ENCODE measurements around the gene ZNF516.

The ZNF516 gene

DNA sequence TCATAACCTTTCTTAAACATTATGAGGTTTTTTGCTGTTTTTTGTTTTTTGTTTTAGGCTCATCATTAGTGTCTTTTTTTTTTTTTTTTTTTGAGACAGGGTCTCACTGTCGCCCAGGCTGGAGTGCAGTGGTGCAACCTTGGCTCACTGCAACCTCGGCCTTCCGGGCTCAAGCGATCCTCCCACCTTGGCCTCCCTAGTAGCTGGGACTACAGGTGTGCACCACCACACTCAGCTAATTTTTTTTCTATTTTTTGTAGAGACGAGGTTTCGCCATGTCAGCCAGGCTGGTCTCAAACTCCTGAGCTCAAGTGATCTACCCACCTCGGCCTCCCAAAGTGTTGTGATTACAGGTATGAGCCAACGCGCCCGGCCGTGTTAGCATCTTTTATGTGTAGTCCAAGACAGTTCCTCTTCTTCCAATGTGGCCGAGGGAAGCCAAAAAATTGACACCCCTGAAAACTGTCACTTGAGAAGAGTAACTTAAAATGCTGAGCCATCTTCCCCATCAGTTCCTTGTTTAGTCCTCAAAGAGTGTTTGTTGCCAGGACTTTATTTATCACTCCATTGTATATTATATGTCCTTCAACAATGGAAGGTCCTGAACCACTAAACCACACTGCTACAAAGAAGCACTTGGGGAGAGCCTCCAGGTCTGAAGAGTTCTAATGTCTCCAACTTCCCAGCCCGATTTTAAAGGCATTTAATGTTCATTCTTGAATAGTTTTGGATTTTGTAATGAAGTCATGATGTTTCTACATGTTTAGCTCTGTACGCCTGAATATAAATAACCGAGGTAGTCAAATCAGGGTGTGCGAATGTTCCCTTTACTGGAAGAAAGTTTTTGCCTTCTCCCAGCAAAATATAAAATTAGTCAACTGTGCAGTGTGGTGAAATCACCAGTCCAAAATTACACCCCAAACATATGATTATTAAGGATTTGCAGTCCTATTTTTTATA, 26.4 kb downstream of the ZNF516 start:
- no peak for DNase-seq

DNA sequence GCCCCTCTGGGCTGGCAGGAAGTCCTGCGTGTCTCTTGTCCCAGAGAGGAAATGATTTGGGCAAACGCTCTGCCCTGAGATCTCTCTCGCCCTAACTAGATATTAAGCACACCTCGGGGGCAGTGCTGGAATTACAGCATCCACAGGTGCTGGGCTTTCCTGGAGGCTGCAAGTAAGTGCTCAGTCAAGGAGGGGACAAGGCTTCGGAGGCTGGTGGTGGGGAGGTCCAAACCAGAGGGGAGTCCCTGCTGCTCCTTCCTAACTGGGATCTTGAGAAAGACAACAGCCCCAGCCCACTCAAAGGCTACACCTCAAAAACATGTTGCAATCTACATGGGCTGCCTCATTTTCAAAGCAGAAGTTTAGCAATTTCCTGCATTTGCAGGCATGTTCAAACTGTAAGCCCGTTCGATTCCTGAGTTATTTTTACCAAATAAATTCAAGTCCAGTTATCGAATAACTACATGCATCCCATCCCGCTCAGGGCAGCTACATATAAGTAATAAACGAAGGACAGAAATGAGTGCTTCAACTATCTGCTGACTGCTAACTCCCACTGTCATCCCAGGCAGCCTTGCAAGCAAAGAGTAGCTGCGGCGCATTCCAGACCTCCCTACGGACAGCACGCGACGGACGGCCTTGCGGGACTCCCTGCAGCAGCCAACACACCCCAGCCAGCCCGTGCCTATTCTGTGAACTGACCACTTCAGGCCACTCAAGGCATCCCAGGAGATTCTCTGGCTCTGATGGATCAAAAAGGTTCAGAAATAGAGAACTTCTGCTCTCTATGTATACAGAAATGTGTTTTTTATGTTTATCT, 27.5 kb downstream of the ZNF516 start:
- no peak for DNase-seq

DNA sequence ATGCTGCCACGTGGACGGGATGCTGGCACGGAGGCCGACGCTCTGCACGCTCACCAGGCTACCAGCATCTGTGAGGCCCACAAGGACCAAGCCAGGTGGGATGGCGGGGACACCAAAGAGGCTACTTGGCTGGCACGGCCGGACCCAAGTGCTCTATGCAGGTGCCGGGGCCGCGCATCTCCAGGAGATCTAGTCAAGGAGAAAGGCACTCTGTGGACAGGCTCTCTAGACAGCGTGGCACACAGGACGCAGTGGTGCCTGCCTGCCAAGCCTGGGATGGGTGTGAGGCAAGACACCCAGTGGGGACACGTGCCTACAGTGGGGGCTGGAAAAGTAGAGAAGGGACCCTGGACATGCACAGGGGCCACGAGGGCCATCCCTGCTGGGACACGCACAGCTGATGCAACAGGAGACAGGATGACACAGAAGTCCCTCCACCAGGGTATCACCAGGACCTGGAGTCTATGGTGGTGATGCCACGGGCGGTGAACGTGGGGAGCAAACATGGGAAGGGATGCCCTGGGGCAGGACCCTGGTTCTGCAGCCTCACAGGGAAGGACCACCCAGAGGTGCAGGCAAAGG, 28.5 kb downstream of the ZNF516 start:
- no peak for DNase-seq

DNA sequence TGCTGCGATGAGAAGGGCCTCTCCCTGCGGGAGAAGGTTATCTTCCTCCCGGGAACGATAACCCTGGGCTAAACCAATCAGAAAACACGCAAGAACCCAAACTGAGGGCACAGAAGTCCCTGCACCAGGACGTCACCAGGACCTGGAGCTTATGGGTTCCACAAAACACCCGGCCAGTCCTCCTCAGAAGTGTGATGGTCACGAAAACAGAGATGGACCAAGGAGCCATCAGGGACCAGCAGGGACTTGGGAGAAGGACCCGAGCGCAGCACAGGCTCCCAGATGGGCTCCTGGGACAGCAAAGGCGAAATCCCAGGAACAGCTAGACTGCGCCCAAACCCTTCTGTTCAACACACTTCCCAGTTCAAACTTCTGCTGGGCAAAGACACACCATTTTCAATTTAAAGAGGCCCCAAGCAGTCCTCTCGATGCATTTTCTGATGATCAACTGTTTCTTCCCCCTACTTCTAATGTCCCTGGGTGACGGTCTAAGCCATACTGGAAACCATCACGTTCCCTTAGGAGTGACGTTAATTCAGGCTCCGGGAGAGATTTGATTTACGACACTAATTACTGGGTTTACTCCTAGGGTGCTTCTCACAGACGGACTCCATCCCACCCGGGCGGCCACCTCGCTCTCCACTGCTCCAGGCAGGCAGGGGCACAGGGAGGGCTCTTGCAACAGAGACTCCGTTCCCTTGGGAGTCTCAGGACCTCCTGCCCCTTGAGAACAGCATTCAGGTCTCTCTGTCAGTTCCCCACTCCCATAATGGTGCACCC, 29.2 kb downstream of the ZNF516 start:
- peak; percentile 68 for DNase-seq

DNA sequence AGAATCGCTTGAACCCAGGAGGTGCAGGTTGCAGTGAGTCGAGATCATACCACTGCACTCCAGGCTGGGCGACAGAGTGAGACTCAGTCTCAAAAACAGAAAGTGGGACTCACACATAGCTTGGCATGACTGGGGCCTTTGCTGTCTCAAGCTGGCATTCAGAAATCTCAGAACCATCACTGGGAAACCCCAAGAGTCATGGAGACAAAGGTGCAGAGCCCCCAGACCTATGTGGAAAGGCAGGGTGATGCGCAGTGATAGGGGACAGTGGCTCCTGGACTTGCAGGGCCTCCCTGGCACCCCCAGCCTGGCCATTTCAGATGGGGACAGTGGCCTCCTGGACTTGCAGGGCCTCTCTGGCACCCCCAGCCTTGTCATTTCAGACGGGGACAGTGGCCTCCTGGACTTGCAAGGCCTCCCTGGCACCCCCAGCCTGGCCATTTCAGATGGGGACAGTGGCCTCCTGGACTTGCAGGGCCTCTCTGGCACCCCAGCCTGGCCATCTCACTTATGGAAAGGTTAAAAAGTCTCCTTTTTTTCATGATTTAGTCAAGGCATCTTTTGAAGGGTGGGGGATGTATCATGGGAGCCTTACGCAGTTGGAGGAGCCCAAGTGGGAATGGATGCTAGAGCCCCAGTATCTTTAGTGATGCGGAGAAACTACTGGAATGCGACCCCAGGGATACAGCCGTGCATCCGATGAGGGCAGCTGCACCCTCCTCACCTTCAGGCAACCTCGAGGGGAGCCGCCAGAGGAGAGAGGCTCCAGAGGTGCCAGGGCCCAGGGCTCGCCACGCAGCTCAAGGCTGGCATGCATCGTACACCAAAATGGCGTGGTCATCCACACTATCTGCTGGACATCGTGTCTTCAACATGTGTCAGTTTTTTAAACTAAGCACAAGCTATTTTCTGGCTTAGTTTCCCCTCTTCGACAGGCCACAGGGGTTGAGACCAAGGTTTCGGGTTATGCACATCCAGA, 30.5 kb downstream of the ZNF516 start:
- DNase-seq = no peak

DNA sequence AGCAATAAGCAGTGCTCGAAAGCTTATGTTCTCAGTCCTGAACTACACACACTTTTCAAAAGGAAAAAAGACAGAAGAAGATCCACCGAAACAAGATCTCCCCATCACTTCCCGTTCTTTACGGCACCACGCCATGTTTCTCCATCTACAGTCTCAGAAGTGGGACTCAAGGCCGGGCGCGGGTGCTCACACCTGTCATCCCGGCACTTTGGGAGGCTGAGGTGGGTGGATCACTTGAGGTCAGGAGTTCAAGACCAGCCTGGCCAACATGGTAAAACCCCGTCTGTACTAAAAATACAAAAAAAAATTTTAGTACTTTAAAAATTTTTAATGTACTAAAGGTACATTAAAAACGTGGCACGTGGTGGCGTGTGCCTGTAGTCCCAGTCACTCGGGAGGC, 31.2 kb downstream of the ZNF516 start:
- no peak for DNase-seq

DNA sequence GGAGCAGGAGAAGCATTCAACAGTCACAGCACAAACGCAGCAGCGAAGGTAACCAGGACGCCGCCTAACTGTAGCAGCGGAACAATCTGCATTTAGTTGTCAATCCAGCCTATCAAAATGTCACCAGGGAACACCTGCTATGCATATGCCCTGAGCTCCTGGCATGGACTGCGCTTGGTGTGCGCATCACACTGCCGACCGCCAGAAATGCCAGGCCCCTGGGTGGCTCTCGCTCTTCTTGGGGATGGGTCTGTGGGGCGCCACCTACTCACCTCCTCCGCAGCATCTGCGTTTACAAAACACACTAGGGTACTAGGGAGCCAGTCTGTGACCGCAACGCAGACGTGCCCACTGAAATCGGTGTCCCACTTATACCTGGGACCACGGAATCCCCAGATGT, 31.7 kb downstream of the ZNF516 start:
- DNase-seq = no peak

DNA sequence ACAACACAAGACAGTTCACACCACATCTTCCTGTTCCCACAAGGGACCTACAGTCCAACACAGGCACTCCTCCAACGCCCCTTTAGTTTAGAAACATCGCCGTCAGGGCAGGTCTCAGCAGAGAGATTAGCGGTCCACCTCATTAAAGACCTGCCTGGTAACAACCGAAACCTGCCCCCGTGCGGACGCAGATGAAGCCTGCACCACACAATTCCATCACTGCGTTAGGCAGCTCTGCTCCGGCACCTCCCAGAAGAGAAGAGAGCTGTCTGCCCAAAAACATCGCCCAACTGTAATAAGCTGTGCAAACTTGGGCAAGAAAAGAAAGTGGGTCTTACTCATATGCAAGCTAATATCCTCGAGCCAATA, 32.7 kb downstream of the ZNF516 start:
- DNase-seq = no peak

DNA sequence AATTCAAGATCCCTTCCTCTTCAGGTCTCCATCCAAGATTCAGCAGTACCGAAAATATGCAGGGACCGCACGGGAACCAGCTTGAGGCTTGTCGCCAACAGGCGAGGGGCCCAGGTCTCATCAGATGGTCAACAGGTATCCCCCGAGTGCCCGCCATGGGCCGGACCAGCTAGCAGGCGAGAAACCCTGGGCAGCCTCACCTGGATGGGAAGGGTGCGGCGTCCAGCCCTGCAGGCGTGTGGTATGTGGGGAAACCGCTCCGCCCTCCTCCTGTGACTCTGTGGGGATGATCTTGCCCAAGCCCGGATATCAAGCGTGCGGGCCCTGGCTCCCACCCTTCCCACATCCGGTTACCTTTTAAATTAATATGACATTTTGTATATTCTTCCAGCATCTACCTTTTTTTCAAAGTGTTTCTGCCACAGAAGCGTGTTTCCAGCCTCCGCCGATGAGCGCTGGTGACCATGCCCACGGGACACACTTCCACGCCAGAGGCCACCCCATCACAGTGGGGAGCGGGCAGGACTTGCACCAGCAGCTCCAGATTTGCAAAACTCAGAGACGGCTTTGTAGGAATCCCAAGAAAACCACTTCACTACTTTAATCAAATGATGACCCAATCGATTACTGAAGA, 33.2 kb downstream of the ZNF516 start:
- no peak for DNase-seq

DNA sequence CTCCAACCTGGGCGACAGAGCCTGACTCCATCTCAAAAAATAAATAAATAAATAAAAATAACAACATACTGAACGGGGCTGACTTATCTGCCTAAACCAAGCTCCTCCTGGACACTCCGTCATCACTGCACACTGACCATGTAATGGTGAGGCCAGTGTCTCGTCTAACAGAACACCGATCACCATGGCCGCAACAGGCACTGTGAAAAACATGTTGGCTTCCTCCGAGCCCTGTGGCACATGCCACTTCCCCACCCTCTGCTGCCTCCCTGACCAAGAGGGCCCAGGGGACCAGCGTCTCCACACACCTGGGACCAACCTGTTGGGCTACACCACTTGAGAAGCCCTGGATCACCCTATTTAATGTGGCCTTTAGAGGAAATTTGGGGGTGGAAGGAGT, 33.9 kb downstream of the ZNF516 start:
- DNase-seq = no peak

DNA sequence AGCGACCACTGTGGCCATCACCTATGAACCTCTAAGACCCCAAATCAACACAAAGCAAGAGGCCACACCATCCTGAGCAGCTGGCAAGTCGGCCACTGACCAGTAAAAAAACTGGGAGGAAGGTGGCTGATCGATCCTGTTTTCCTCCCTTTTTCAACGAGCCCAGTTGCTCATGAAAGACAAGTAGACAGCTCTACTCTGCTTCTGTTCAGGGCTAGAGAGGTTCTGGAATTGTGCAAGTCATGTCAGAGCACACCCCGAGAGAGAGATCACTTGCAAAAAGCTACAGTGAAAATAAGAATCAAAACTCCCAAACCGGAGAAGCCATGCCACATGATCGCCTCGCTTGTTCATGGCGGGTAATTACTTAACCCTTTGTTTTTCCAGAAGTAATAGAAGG, 34.6 kb downstream of the ZNF516 start:
- DNase-seq = no peak

DNA sequence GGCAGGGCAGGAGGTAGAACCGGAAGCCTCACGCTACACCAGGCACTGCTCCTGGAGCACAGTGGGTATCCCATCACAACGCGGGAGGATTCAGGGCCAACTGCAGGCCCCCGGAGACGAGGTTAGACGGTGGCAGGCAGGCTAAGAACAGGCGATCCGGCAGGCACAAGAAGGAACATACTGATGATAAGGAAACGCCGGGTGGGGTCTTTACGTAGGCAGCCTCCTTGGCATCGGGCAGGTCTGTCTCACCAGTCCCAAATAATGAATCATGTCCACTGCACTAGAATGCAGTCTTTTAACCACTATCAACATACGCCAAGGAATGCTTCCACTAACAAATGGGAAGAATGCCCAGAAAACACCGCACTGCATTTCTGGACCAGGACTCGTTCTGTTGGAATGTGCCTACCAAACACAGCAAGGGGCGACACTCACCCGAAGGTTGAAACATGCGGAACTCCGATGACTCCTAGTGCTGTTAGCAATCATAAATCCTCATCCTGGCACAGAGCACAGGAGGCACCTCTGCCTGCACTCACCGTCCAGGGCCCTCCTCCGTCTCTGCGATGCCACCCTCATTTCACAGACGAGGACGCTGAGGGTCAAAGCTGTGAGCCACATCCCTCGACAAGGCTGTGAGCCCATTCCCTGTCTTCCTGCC, 35.2 kb downstream of the ZNF516 start:
- no peak for DNase-seq

DNA sequence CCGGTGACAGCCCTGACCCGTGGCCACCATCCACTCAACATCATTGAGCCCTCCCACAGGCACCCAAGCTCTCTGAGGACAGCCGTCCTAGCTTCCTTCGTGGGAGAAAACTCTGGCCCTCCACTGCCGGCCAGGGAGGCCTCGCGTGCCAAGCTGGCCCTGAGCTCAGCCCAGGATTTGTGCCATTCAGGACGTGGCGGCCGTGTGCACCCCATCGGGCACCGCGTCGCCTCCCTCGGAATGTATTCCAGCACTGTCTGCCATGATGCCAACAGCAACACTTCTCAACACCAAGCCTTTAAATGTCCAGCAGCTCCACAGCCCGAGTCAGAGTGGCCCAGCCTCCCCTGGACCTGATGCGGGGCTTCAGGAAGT, 35.7 kb downstream of the ZNF516 start:
- DNase-seq = no peak

DNA sequence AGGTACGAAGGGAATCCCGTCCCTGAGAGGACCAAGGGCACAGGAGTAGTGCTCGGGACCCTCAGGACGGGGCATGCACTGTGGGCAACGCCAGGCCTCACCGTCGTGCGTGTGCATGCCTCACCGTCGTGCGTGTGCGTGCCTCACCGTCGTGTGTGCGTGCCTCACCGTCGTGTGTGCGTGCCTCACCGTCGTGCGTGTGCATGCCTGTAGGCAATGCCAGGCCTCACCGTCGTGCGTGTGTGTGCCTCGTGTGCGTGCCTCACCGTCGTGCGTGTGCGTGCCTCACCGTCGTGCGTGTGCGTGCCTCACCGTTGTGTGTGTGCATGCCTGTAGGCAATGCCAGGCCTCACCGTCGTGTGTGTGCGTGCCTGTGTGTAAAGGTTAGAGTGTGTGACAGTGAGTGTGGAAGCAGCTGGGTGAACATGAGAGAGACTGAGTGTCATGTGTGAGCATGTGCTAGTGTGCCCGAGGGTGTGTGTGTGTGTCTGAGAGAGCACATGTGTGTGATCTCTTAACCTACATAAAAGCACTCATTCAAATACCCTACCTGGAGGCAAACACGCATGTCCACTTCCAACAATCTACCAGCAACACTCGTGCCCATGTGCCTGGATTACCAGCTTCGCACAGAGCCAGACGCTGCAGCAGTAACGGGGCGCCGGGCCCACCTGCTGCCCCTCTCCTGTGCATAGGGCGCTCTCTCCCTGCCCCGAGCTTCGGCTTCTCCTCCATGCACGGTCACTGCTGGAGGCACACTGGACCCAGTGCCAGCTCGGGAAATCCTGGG, 36.3 kb downstream of the ZNF516 start:
- DNase-seq = no peak

DNA sequence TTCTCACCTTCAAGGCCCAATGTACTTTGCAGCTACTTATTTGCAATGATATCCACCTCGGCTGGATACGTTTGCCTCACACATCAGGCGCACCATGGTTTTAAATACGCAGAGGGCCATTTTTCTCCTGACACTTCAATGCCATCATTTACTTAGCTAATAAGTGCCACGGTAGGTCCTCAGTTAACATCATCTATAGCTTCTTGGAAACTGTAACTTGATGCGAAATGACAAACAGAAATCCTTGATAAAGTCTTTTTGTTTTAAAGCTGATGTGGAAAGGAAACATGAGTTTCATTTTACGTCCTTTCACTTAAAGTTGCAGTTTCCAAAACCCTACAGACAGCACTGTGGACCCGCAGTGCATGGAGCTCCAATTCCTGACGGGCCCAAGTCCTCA, 37.1 kb downstream of the ZNF516 start:
- DNase-seq = peak; percentile 15

DNA sequence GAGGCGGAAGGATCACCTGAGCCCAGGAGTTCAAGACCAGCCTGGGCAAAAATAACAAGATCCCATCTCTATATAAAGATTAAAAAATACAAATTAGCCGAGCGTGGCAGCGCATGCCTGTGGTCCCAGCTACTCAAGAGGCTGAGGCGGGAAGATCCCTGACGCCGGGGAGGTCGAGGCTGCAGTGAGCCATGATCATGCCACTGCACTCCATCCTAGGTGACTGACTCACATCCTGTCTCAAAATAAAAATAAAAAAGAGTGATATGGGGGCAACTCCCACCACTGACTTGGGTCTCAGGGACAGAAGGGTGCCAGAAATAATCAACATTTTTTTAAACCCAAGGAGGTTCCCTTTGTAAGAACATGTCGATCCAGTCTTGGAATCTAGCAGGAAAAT, 37.6 kb downstream of the ZNF516 start:
- no peak for DNase-seq

DNA sequence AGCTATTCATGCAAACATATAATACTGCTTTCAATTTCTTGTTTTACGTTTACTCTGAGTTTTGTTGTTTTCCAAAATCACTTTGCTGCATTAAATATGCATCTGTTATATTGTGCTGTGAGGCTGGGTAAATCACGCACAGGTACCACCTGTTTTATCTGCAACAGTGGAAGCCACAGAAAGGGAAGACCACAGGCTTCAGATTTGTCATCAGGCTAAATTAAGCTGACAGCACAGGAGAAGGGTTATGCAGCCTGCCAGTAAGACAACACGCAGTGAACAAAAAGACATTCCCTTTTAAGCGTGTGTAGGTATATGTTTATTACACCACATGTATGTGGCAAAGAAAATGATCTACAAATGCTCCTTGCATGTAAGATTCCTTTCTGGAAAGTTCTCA, 38.2 kb downstream of the ZNF516 start:
- DNase-seq = no peak

DNA sequence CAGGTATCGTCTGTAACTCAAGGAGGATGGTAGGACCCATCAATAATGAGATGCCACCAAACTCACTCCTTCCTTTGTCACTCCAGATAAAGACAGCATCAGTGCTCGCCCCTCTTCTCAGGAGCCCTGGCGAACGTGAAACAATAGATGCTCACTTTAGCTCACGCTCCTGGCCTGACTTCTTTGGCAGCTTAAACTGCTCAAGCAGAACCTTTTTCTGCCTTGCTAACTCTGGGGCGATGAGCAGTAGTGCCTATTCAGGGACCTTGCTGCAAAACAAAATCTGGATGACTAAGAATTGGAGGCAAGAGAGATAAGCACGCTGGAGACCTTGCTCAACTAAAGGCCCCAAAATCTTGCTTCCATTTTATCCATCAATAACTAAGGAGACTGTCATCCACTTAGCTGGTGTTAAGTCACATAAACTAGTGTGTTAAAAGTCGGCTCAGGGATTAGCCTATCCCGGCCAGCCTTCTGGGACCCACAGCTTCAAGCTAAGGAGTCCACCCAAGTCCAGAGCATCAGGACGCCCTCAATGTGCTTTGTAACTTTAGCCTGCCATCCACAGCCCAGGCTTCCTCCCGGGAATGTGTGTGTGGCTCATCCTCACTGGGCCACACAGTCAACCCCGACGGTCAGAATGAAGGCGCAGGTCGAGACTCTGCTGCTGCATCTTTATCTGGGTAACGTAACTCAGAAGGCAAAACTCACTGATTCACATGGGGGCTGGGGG, 38.9 kb downstream of the ZNF516 start:
- DNase-seq = peak; percentile 20
